Measurements from ENCODE around the gene CA11.
"Not testable (repeated sequence)": the region's sequence is repeated elsewhere in the genome, so short reads cannot be mapped to it uniquely, and the experiment has no call there.

Gene CA11

DNA sequence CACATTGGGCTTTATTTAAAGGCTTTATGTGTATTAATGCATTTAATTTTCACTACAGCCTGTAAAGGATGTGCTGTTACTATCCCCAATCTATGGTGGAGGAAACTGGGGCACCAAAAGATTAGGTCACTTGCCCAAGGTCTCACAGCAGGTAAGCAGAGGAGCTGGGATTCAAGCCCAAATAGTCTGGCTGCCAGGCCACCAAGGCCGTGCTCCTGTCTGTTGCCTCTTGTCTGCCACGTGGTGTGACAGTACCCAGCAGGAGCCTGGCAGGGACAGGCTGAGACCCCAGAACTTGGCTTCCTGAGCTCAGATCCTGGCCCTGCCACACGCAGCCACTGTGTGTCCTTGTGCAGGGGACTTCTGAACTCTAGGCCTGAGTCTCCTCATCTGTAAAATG is 22.3 kb upstream of the CA11 start:
- Histone ChIP-seq H3K4me3 (ENCODE audit: low read length) (no peak overlapping the region), H3K4me1 (ENCODE audit: control insufficient read depth, low read depth, low read length) (peaks cover 1% of the 10 kb centered on the region), H3K9me3 (ENCODE audit: control insufficient read depth, low read depth, low read length) (no peaks in the 10 kb centered on the region), H3K27ac (ENCODE audit: low read length) (no peak overlapping the region), H3K27me3 (ENCODE audit: control insufficient read depth, insufficient read depth, low read length) (no peaks in the 10 kb centered on the region), H3K9ac (ENCODE audit: low read length) (no peak overlapping the region), H3K36me3 (ENCODE audit: control insufficient read depth, low read depth, low read length) (no peaks in the 10 kb centered on the region)

DNA sequence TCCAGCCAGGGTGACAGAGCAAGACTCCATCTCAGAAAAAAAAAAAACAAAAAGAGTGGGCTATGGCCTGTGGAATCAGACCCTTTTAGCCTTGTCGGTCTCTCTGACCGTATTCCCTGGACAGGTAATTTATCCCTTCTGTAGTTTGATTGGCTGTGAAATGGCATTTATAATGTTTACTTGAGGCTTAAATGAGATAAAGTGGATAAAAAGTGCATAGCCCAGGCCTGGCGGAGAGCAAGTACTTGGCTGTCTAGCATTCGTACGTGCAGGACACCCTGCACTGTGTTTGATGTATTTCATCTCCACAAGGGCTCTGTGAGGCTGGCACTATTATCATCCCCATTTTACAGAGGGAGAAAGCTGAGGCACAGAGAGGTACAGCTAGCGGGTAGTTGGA is 19.8 kb upstream of the CA11 start:
- H3K9me3 ChIP-seq (ENCODE audit: control insufficient read depth, low read depth, low read length) = no peaks in the 10 kb centered on the region
- H3K4me1 ChIP-seq (ENCODE audit: control insufficient read depth, low read depth, low read length) = no peaks in the 10 kb centered on the region
- H3K4me3 ChIP-seq (ENCODE audit: low read length) = no peak overlapping the region
- no peaks in the 10 kb centered on the region for H3K36me3 ChIP-seq (ENCODE audit: control insufficient read depth, low read depth, low read length)
- no peaks in the 10 kb centered on the region for H3K27me3 ChIP-seq (ENCODE audit: control insufficient read depth, insufficient read depth, low read length)
- no peak overlapping the region for H3K27ac ChIP-seq (ENCODE audit: low read length)
- no peak overlapping the region for H3K9ac ChIP-seq (ENCODE audit: low read length)

DNA sequence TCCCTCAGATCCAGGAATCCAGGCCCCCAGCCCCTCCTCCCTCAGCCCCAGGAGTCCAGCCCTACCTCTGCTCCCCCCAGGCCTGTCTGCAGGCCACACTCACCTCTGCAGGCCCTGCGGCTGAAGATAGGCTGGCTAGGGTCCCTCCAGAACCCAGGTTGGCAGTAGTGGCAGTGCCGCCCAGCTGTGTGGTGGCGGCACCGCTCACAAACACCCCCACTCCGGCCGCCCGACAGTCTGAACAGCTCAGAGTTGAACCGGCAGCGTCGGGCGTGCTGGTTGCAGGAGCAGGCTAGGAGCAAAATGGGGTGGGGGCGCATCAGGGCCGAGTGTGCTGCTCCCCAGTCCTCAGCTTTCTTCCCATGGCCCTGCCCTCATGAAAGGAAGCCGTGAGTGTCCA is 18.5 kb upstream of the CA11 start:
- Histone ChIP-seq H3K36me3 (ENCODE audit: control insufficient read depth, low read depth, low read length) (no peaks in the 10 kb centered on the region), H3K9me3 (ENCODE audit: control insufficient read depth, low read depth, low read length) (no peaks in the 10 kb centered on the region), H3K4me1 (ENCODE audit: control insufficient read depth, low read depth, low read length) (no peaks in the 10 kb centered on the region), H3K27ac (ENCODE audit: low read length) (no peak overlapping the region), H3K27me3 (ENCODE audit: control insufficient read depth, insufficient read depth, low read length) (no peaks in the 10 kb centered on the region), H3K4me3 (ENCODE audit: low read length) (no peak overlapping the region), H3K9ac (ENCODE audit: low read length) (no peak overlapping the region)

DNA sequence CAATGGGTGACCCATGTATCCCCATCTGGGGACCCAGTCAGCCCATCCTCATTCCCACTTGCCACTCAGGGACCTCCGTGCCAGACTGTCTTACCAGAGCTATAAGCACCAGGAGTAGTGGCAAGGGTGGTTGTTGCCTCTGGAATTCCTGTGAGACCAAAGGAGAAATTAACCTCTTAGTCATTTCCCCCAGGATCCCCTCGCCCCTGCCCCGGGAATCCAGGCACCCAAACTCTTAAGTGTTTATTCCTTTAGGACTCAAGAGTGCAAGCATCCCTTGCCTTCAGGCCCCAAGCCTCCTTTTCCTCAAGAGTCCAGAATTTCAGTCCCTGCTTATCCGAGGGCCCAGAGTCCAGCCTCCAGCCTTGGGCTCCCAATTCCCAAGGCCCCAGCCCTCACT is 17.7 kb upstream of the CA11 start:
- Histone ChIP-seq H3K4me3 (ENCODE audit: low read length) (no peak overlapping the region), H3K4me1 (ENCODE audit: control insufficient read depth, low read depth, low read length) (no peaks in the 10 kb centered on the region), H3K27me3 (ENCODE audit: control insufficient read depth, insufficient read depth, low read length) (no peaks in the 10 kb centered on the region), H3K27ac (ENCODE audit: low read length) (no peak overlapping the region), H3K9ac (ENCODE audit: low read length) (no peak overlapping the region), H3K9me3 (ENCODE audit: control insufficient read depth, low read depth, low read length) (no peaks in the 10 kb centered on the region), H3K36me3 (ENCODE audit: control insufficient read depth, low read depth, low read length) (no peaks in the 10 kb centered on the region)

DNA sequence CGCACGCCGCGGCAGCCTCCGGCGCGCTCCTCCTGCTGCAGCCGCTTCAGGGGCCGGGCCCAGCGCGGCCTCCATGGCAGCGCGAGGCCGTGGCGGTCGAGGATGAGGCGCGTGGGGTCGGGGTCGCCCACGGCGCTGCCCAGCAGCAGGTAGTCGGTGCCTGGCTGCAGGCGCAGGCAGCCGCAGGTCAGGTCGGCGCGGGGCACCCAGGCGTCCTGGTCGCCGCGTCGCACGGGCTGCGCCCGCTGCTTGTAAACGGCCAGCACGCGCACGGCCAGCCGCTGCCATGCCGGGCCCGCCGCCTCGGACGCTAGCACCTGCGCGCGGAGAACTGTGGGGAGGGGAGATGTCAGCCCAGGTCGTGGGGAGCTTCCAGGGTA is 15.7 kb upstream of the CA11 start:
- H3K4me3 ChIP-seq (ENCODE audit: low read length) = no peak overlapping the region
- no peaks in the 10 kb centered on the region for H3K9me3 ChIP-seq (ENCODE audit: control insufficient read depth, low read depth, low read length)
- no peaks in the 10 kb centered on the region for H3K27me3 ChIP-seq (ENCODE audit: control insufficient read depth, insufficient read depth, low read length)
- H3K9ac ChIP-seq (ENCODE audit: low read length) = no peak overlapping the region
- no peaks in the 10 kb centered on the region for H3K36me3 ChIP-seq (ENCODE audit: control insufficient read depth, low read depth, low read length)
- no peak overlapping the region for H3K27ac ChIP-seq (ENCODE audit: low read length)
- H3K4me1 ChIP-seq (ENCODE audit: control insufficient read depth, low read depth, low read length) = peaks cover 4% of the 10 kb centered on the region

DNA sequence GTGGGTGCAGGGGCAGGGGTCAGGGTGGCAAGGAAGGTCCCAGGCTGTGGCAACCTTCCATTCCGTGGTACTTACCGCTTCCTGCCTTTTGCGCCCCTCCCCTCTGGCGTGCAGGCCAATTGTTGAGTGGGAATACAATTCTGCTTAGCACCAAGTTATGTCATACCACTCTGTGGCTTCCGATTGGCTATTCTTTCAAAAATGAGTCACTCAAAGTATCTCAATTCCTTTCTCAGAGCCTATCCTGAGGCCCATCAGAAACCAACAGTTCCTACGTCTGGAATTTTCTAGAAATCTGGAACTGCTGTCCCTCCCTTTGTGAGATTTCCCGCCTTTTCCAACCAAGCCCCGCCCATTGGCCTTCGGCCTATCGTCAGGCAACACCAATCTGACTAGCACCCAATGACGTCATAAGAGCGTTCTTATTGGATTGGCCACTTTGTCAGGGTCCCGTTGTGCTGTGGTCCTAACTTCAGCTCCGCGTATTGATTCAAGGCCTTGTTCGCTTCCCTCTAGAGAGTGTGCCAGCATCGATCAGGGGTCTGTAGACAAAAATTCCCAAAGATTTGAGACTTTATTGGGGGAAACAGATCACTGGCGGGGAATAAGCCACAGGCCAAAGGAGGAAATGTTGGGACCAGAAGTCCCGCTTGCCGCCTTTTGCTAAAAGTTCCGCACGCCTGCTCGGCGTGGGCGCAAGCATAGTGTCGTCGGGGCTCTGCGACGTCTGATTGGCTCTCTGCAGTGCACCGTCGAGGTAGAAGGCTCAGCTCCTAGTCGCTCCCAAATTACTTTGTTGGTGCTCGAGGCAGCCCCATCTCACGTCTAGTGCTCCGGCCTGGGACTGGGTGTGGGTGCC is 15.1 kb upstream of the CA11 start:
- Histone ChIP-seq H3K4me1 (ENCODE audit: control insufficient read depth, low read depth, low read length) (peaks cover 4% of the 10 kb centered on the region), H3K27ac (ENCODE audit: low read length) (no peak overlapping the region), H3K36me3 (ENCODE audit: control insufficient read depth, low read depth, low read length) (no peaks in the 10 kb centered on the region), H3K9ac (ENCODE audit: low read length) (no peak overlapping the region), H3K9me3 (ENCODE audit: control insufficient read depth, low read depth, low read length) (no peaks in the 10 kb centered on the region), H3K27me3 (ENCODE audit: control insufficient read depth, insufficient read depth, low read length) (no peaks in the 10 kb centered on the region), H3K4me3 (ENCODE audit: low read length) (no peak overlapping the region)

DNA sequence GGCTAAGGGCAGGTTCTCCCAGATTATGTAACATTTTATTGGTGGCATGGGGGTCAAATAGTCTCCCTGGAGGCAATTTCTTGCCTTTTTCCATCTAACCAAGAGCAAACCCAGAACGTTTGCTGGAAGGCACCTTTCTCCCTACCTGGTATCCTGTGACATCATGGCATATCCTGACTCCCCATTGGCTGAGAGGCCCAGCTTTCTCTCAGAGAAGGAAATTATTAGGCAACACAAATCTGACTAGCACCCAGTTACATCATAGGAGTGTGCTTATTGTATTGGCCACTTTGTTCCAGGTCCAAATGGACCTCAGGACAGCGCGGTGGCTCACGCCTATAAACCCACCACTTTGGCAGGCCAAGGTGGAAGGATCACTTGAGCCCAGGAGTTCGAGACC is 13.8 kb upstream of the CA11 start:
- Histone ChIP-seq H3K9ac (ENCODE audit: low read length) (no peak overlapping the region), H3K27ac (ENCODE audit: low read length) (no peak overlapping the region), H3K4me1 (ENCODE audit: control insufficient read depth, low read depth, low read length) (peaks cover 4% of the 10 kb centered on the region), H3K27me3 (ENCODE audit: control insufficient read depth, insufficient read depth, low read length) (no peaks in the 10 kb centered on the region), H3K36me3 (ENCODE audit: control insufficient read depth, low read depth, low read length) (no peaks in the 10 kb centered on the region), H3K4me3 (ENCODE audit: low read length) (no peak overlapping the region), H3K9me3 (ENCODE audit: control insufficient read depth, low read depth, low read length) (no peaks in the 10 kb centered on the region)

DNA sequence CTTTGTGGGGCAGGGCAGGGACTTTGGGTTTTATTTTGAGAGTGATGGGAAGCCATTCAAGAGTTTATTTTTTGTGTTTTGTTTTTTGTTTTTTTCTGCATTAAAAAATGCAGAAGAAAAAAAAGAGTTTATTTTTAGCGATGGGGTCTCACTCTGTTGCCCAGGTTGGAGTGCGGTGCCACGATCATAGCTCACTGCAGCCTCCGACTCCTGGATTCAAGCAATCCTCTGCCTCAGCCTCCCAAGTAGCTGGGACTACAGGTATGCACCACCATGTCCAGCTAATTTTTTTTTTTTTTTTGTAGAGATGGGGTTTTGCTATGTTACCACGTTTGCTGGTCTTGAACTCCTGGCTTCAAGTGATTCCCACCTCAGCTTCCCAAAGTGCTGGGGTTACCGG is 12.5 kb upstream of the CA11 start:
- Histone ChIP-seq H3K4me1 (ENCODE audit: control insufficient read depth, low read depth, low read length) (peaks cover 4% of the 10 kb centered on the region), H3K9ac (ENCODE audit: low read length) (no peak overlapping the region), H3K4me3 (ENCODE audit: low read length) (no peak overlapping the region), H3K9me3 (ENCODE audit: control insufficient read depth, low read depth, low read length) (no peaks in the 10 kb centered on the region), H3K27me3 (ENCODE audit: control insufficient read depth, insufficient read depth, low read length) (no peaks in the 10 kb centered on the region), H3K36me3 (ENCODE audit: control insufficient read depth, low read depth, low read length) (no peaks in the 10 kb centered on the region), H3K27ac (ENCODE audit: low read length) (no peak overlapping the region)

DNA sequence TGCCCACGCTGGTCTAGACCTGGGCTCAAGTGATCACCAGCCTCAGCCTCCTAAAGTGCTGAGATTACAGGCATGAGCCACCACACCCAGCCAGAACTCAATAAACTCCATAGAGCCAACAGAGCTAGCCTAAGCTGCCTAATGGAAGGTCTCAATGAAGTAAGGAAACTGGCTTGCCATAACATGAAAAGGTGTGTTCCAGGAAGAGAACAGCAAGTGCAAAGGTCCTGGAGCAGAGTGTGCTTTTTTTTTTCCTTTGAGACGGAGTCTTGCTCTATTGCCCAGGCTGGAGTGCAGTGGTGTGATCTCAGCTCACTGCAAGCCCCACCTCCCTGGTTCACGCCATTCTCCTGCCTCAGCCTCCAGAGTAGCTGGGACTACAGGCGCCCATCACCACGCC is 11.8 kb upstream of the CA11 start:
- not testable (repeated sequence) for H3K4me3 ChIP-seq (ENCODE audit: low read length); H3K36me3 ChIP-seq (ENCODE audit: control insufficient read depth, low read depth, low read length); H3K9me3 ChIP-seq (ENCODE audit: control insufficient read depth, low read depth, low read length); H3K9ac ChIP-seq (ENCODE audit: low read length); H3K27ac ChIP-seq (ENCODE audit: low read length); H3K4me1 ChIP-seq (ENCODE audit: control insufficient read depth, low read depth, low read length); H3K27me3 ChIP-seq (ENCODE audit: control insufficient read depth, insufficient read depth, low read length)

DNA sequence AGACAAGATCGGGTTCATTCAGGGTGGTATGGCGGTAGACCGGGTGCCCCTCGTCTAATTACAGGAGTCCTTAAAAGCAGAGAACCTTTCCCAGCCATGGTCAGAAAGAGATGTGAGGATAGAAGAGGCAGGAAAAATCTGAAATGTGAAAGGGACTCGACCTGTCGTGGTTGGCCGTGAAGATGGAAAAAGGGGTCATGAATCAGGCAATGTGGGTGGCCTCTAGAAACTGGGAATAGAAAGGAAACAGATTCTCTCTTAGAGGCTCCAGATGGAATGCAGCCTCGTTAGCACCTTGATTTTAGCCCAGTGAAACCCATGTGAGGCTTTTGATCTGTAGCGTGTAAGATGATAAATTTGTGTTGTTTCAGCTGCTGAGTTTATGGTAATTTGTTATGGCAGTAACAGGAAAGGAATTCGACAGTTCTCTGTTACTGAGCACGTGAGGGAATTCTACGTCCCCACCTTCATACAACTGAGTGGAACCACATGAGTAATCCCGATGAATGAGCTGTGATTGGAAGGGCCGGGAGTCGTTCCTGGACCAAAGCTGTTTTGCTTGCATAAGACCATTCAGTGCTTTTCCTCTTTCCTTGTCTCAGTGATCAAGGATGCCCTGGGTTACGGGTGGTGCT is 11.0 kb upstream of the CA11 start:
- H3K9ac ChIP-seq (ENCODE audit: low read length) = no peak overlapping the region
- peaks cover 4% of the 10 kb centered on the region for H3K4me1 ChIP-seq (ENCODE audit: control insufficient read depth, low read depth, low read length)
- no peaks in the 10 kb centered on the region for H3K9me3 ChIP-seq (ENCODE audit: control insufficient read depth, low read depth, low read length)
- no peaks in the 10 kb centered on the region for H3K36me3 ChIP-seq (ENCODE audit: control insufficient read depth, low read depth, low read length)
- no peak overlapping the region for H3K4me3 ChIP-seq (ENCODE audit: low read length)
- no peak overlapping the region for H3K27ac ChIP-seq (ENCODE audit: low read length)
- H3K27me3 ChIP-seq (ENCODE audit: control insufficient read depth, insufficient read depth, low read length) = no peaks in the 10 kb centered on the region

DNA sequence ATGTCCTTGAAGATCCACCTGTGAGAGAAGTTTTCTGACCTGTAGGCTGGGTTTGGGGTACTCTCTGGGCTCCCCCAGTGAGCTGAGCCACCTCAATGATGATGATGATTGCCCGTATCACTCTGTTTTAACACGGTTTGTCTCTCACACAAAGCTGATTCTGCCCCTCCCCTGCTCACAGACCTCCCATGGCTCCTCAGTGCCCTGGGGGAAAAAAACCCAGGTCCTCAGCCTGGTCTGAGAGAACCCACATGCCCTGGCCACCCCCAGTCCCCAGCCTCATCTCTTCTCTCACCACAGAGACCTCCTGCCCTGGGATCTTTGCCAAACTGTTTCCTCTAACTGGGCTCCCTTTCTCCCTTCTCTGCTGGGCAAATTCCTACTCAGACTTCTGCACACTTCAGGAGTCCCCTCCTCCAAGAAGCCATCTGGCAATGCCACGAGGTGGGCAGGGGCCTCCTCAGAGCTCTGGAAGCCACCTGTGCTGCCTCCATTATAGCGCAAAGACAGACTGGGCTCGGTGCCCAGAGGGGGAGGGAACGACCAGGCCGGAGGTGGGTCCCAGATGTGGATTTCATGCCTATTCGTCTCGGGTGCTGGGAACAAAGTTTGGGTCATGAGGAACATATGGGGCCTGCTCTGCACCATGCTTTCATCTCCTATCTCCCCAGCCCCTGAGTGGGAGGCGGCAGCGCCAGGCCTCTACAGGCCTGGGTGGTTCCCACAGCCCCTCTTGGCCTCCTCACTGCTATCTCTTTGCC is 8.5 kb upstream of the CA11 start:
- Histone ChIP-seq H3K27me3 (ENCODE audit: control insufficient read depth, insufficient read depth, low read length) (no peaks in the 10 kb centered on the region), H3K36me3 (ENCODE audit: control insufficient read depth, low read depth, low read length) (no peaks in the 10 kb centered on the region), H3K4me1 (ENCODE audit: control insufficient read depth, low read depth, low read length) (peaks cover 4% of the 10 kb centered on the region), H3K9ac (ENCODE audit: low read length) (no peak overlapping the region), H3K27ac (ENCODE audit: low read length) (no peak overlapping the region), H3K4me3 (ENCODE audit: low read length) (no peak overlapping the region), H3K9me3 (ENCODE audit: control insufficient read depth, low read depth, low read length) (no peaks in the 10 kb centered on the region)

Measured in iPS-18a (cell line).